ENCODE results near the gene PUM1.

Gene PUM1

GRCh38 chr1:31022259-31022658, 43.3 kb downstream of the PUM1 start:
- no peak for DNase-seq

- DNase-seq, result no peak
These were observed 45.3 kb downstream of the PUM1 start for GRCh38 chr1:31020007-31020790.

- no peak for DNase-seq
These were observed 46.1 kb downstream of the PUM1 start for GRCh38 chr1:31019401-31019800.

GRCh38 chr1:31016868-31017267, 48.6 kb downstream of the PUM1 start:
- DNase-seq, result no peak

GRCh38 chr1:31013187-31013864, 52.2 kb downstream of the PUM1 start:
- no peak for DNase-seq

- no peak for DNase-seq
These were observed 53.1 kb downstream of the PUM1 start for GRCh38 chr1:31012210-31012924.

- no peak for DNase-seq
These were observed 53.8 kb downstream of the PUM1 start for GRCh38 chr1:31011719-31012118.

GRCh38 chr1:31010086-31010989, 55.2 kb downstream of the PUM1 start:
- peak; percentile 63 for DNase-seq

- peak; percentile 85 for DNase-seq
These were observed 58.0 kb downstream of the PUM1 start for GRCh38 chr1:31007462-31007991.

GRCh38 chr1:31006747-31007146, 58.8 kb downstream of the PUM1 start:
- no peak for DNase-seq

GRCh38 chr1:31005617-31006166, 59.8 kb downstream of the PUM1 start:
- no peak for DNase-seq

- no peak for DNase-seq
These were observed 60.3 kb downstream of the PUM1 start for GRCh38 chr1:31005198-31005597.

- no peak for DNase-seq
These were observed 61.3 kb downstream of the PUM1 start for GRCh38 chr1:31004231-31004621.

- no peak for DNase-seq
These were observed 61.8 kb downstream of the PUM1 start for GRCh38 chr1:31003613-31004230.

GRCh38 chr1:31000301-31000700, 65.2 kb downstream of the PUM1 start:
- DNase-seq, result no peak

- no peak for DNase-seq
These were observed 66.6 kb downstream of the PUM1 start for GRCh38 chr1:30998887-30999286.

GRCh38 chr1:30998171-30998570, 67.3 kb downstream of the PUM1 start:
- DNase-seq, result no peak

- DNase-seq, result no peak
These were observed 68.0 kb downstream of the PUM1 start for GRCh38 chr1:30997463-30998057.

GRCh38 chr1:30995990-30996612, 69.4 kb downstream of the PUM1 start:
- no peak for DNase-seq

GRCh38 chr1:30991862-30992606, 73.5 kb downstream of the PUM1 start:
- no peak for DNase-seq

All from fibroblast of skin of back (primary cell).